ENCODE measurements around the gene EXOSC5. TPM values are rescaled to one million over a fixed set of nuclear protein-coding genes. Genes with fewer than 3 reads are reported as not detected.

EXOSC5 gene
- total and polyA plus RNA-seq, 10 of the 15 experiments (the other 5 are each of a cell fraction or from before 2014, with no cell fraction given), result 15.8 to 123 (median 52.7) TPM

- no peaks in the 10 kb centered on the region for H3K27me3 ChIP-seq (replicated peaks in 1 of 2; ENCODE audit: control insufficient read depth in 2 of 2, insufficient read depth in 2 of 2, low read length in 1 of 2)
- H3K9me3 ChIP-seq (replicated peaks; ENCODE audit: control insufficient read depth, insufficient read depth, low read length), result no peaks in the 10 kb centered on the region
- peak overlapping the region; percentile 23; the same call in 1 of the 2 replicates for H2AFZ ChIP-seq (ENCODE audit: control insufficient read depth, low read depth, low read length)
- intact Hi-C loops (cut with micrococcal nuclease; ENCODE audit: unreplicated experiment), result loop anchor here (5.0 kb wide), 1 partner anchor 133 kb away; the partner anchor contains the start of gene HNRNPUL1
- peaks cover 59% of the 10 kb centered on the region for H3K79me2 ChIP-seq (ENCODE audit: control insufficient read depth, insufficient read depth, low read length)
- peak overlapping the region; percentile 69 for H3K9ac ChIP-seq (ENCODE audit: control insufficient read depth, insufficient read depth, low read length)
- ChIA-PET SMC1A (ENCODE audit: uncharacterized antibody, unreplicated experiment) (interaction anchor here (0.8 to 1.6 kb wide), 2 partner anchors 44 to 54 kb away, joined by 3 read pairs; no protein-coding TSS in a partner anchor), RAD21 (ENCODE audit: unreplicated experiment) (interaction anchor here (0.8 to 0.9 kb wide), 2 partner anchors 28 to 30 kb away, joined by 3 to 4 read pairs; no protein-coding TSS in a partner anchor), CTCF (interaction anchor here (1.0 to 1.6 kb wide), 4 partner anchors 26 to 73 kb away, joined by 3 to 7 read pairs (median 4); partner anchors contain the start of gene B9D2), POLR2A (interaction anchor here (1.5 kb wide), 1 partner anchor 43 kb away, joined by 9 read pairs; the partner anchor contains the start of gene TGFB1)
- ATAC-seq (peak; percentile 38), DNase-seq (ENCODE audit: low read depth, low spot score) (no peak), FAIRE-seq (no peak)
- peaks cover 10 to 14% of the 10 kb centered on the region in 2 experiments; a peak in 3 of 4 replicates for H3K36me3 ChIP-seq (ENCODE audit: control insufficient read depth in 2 of 2, insufficient read depth in 2 of 2, low read length in 1 of 2)
- peak overlapping the region; percentile 89 for H3K4me2 ChIP-seq (ENCODE audit: control insufficient read depth, insufficient read depth)
- in situ Hi-C loops (cut with MboI), result no loop called here
- TF ChIP-seq RELA (IDR thresholded peaks at IDR 0.05; ENCODE audit: borderline replicate concordance, partially characterized antibody) (no peak), ZBED1 (IDR thresholded peaks at IDR 0.05; ENCODE audit: borderline replicate concordance) (no peak), NFYA (IDR thresholded peaks at IDR 0.05; ENCODE audit: borderline replicate concordance, low read depth, low read length) (no peak), STAT3 (IDR thresholded peaks at IDR 0.05; ENCODE audit: low read depth, low read length) (no peak), ZNF274 (IDR thresholded peaks at IDR 0.05; ENCODE audit: insufficient read depth, insufficient read length) (no peak), STAT1 (conservative IDR thresholded peaks at IDR 0.05) (no peak), ZNF384 (IDR thresholded peaks at IDR 0.05; ENCODE audit: borderline replicate concordance, low read depth, low read length) (no peak), CBX5 (IDR thresholded peaks at IDR 0.05; ENCODE audit: low read depth) (no peak), CHD2 (IDR thresholded peaks at IDR 0.05; ENCODE audit: borderline replicate concordance, low read depth, low read length) (no peak), CEBPB (IDR thresholded peaks at IDR 0.05; ENCODE audit: borderline replicate concordance in 1 of 2, low read depth in 2 of 2, low read length in 2 of 2) (no peak), EP300 (IDR thresholded peaks at IDR 0.05; ENCODE audit: borderline replicate concordance in 1 of 2, control insufficient read depth in 1 of 2, low read depth in 2 of 2, low read length in 2 of 2) (no peak), ZNF622 (IDR thresholded peaks at IDR 0.05) (no peak), MTA3 (IDR thresholded peaks at IDR 0.05; ENCODE audit: borderline replicate concordance, low read length) (no peak), TCF12 (IDR thresholded peaks at IDR 0.05; ENCODE audit: low read depth, low read length) (peak; percentile 40; the same call in 1 of the 2 replicates), CHD1 (IDR thresholded peaks at IDR 0.05; ENCODE audit: low read depth, low read length) (no peak), IKZF1 (conservative IDR thresholded peaks at IDR 0.05) (0 out of 2 replicates have a peak, but pooled peaks have one; percentile 7), MLLT1 (IDR thresholded peaks at IDR 0.05) (no peak), BRCA1 (IDR thresholded peaks at IDR 0.05; ENCODE audit: low read depth, low read length) (no peak), SP1 (IDR thresholded peaks at IDR 0.05; ENCODE audit: low read depth, low read length) (no peak), USF1 (IDR thresholded peaks at IDR 0.05; ENCODE audit: borderline replicate concordance, extremely low read length, insufficient read depth, low read depth, low read length) (no peak), PKNOX1 (IDR thresholded peaks at IDR 0.05) (peak; percentile 24; the same call in 1 of the 2 replicates), NRF1 (conservative IDR thresholded peaks at IDR 0.05; ENCODE audit: low read depth, low read length) (no peak)
- peak overlapping the region; percentile 80 for H3K4me3 ChIP-seq
- WGBS (ENCODE audit: insufficient coverage, insufficient replicate concordance, low lambda C conversion rate, missing lambda C conversion rate), result 42% methylated on average over 6 of the region's 6 CpGs
- peaks cover 21% of the 10 kb centered on the region for H3K4me1 ChIP-seq (ENCODE audit: control insufficient read depth, insufficient read depth, low read length)
- peak overlapping the region; percentile 82 for H3K27ac ChIP-seq (ENCODE audit: control insufficient read depth, insufficient read depth)
- no peaks in the 10 kb centered on the region for H4K20me1 ChIP-seq (ENCODE audit: control insufficient read depth, insufficient read depth)
- BruUV-seq (replicated peaks), result no TSS peak
These were observed 1.8 kb downstream of the EXOSC5 start for GRCh38 chr19:41395355-41395754.

Measured in GM12878 (cell line).